ENCODE data around the gene PLCB1.

Gene PLCB1

GRCh38 chr20:8805737-8806442 is 673.8 kb downstream of the PLCB1 start:
- Histone ChIP-seq H4K20me1 (ENCODE audit: control insufficient read depth, insufficient read depth, low read depth, low read length) (no peaks in the 10 kb centered on the region), H3K4me1 (ENCODE audit: control insufficient read depth, low read length) (no peaks in the 10 kb centered on the region), H3K9me3 (ENCODE audit: control insufficient read depth, insufficient read depth, low read length) (no peaks in the 10 kb centered on the region), H3K4me2 (ENCODE audit: low read length) (no peak overlapping the region), H3K27ac (ENCODE audit: low read depth, low read length) (no peak overlapping the region), H3K4me3 (ENCODE audit: low read length) (no peak overlapping the region), H3K79me2 (ENCODE audit: control insufficient read depth, low read length) (no peaks in the 10 kb centered on the region), H3K9me2 (replicated peaks; ENCODE audit: control insufficient read depth, low read length) (no peaks in the 10 kb centered on the region; the same call in 1 of the 2 replicates), H3K27me3 (ENCODE audit: control insufficient read depth, low read length) (no peaks in the 10 kb centered on the region), H3F3A (ENCODE audit: control insufficient read depth, insufficient read depth) (no peaks in the 10 kb centered on the region), H3K36me3 (ENCODE audit: control insufficient read depth, low read length) (no peaks in the 10 kb centered on the region)
- TF ChIP-seq EZH2phosphoT487 (IDR thresholded peaks at IDR 0.05; ENCODE audit: borderline replicate concordance, low read length), result no peak
- TF ChIP-seq, protein P1, sequence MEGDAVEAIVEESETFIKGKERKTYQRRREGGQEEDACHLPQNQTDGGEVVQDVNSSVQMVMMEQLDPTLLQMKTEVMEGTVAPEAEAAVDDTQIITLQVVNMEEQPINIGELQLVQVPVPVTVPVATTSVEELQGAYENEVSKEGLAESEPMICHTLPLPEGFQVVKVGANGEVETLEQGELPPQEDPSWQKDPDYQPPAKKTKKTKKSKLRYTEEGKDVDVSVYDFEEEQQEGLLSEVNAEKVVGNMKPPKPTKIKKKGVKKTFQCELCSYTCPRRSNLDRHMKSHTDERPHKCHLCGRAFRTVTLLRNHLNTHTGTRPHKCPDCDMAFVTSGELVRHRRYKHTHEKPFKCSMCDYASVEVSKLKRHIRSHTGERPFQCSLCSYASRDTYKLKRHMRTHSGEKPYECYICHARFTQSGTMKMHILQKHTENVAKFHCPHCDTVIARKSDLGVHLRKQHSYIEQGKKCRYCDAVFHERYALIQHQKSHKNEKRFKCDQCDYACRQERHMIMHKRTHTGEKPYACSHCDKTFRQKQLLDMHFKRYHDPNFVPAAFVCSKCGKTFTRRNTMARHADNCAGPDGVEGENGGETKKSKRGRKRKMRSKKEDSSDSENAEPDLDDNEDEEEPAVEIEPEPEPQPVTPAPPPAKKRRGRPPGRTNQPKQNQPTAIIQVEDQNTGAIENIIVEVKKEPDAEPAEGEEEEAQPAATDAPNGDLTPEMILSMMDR (IDR thresholded peaks at IDR 0.05; ENCODE audit: low read depth, low read length, poor library complexity, severe bottlenecking), result no peak

DNA sequence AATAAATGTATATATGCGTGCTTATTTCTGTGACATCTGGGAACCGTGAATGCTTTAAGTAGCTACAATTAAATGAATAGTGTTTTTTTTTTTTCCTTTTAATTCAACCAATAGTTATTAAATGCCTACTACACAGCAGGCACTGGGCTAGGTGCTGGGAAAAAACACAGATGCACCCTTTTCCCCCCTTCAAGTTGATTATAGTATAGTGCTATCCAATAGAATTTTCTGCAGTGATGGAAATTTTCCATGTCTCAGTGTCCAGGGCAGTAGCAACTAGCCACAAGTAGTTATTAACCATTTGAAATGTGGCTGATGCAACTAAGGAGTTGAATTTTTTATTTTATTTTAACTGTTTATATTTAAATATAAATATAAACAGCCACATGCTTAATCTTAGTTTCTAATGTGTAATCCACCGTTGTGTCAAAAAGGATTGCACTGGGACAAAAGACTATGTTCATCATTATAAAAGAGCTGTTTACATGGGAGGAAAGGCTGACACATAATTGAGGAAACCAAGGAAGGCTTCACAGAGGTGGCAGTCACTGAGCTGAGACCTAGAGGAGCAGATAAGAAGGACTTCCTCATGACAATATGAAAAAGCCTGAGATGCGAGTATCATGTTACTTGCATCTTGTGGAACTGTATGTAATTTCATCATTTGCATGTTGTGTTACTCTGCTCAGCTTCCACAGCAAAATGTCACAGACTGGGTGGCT is 675.6 kb downstream of the PLCB1 start:
- no peak for TF ChIP-seq EZH2phosphoT487 (IDR thresholded peaks at IDR 0.05; ENCODE audit: borderline replicate concordance, low read length)
- TF ChIP-seq, protein P1 (IDR thresholded peaks at IDR 0.05; ENCODE audit: low read depth, low read length, poor library complexity, severe bottlenecking), result no peak
- no peaks in the 10 kb centered on the region for H3K9me2 ChIP-seq (replicated peaks; ENCODE audit: control insufficient read depth, low read length)
- H3K79me2 ChIP-seq (ENCODE audit: control insufficient read depth, low read length), result no peaks in the 10 kb centered on the region
- no peak overlapping the region for H3K27ac ChIP-seq (ENCODE audit: low read depth, low read length)
- H3K36me3 ChIP-seq (ENCODE audit: control insufficient read depth, low read length), result no peaks in the 10 kb centered on the region
- no peaks in the 10 kb centered on the region for H3K9me3 ChIP-seq (ENCODE audit: control insufficient read depth, insufficient read depth, low read length)
- H4K20me1 ChIP-seq (ENCODE audit: control insufficient read depth, insufficient read depth, low read depth, low read length), result no peaks in the 10 kb centered on the region
- H3F3A ChIP-seq (ENCODE audit: control insufficient read depth, insufficient read depth), result no peaks in the 10 kb centered on the region
- no peak overlapping the region for H3K4me3 ChIP-seq (ENCODE audit: low read length)
- H3K4me2 ChIP-seq (ENCODE audit: low read length), result no peak overlapping the region
- H3K4me1 ChIP-seq (ENCODE audit: control insufficient read depth, low read length), result no peaks in the 10 kb centered on the region
- no peaks in the 10 kb centered on the region for H3K27me3 ChIP-seq (ENCODE audit: control insufficient read depth, low read length)

- H3K4me2 ChIP-seq (ENCODE audit: low read length), result no peak overlapping the region
- H3K9me3 ChIP-seq (ENCODE audit: control insufficient read depth, insufficient read depth, low read length), result no peaks in the 10 kb centered on the region
- H3K27ac ChIP-seq (ENCODE audit: low read depth, low read length), result no peak overlapping the region
- TF ChIP-seq EZH2phosphoT487 (IDR thresholded peaks at IDR 0.05; ENCODE audit: borderline replicate concordance, low read length), result no peak
- TF ChIP-seq, protein P1 (IDR thresholded peaks at IDR 0.05; ENCODE audit: low read depth, low read length, poor library complexity, severe bottlenecking), result no peak
- no peak overlapping the region for H3K4me3 ChIP-seq (ENCODE audit: low read length)
- H3K4me1 ChIP-seq (ENCODE audit: control insufficient read depth, low read length), result no peaks in the 10 kb centered on the region
- no peaks in the 10 kb centered on the region for H3K9me2 ChIP-seq (replicated peaks; ENCODE audit: control insufficient read depth, low read length)
- H3K36me3 ChIP-seq (ENCODE audit: control insufficient read depth, low read length), result no peaks in the 10 kb centered on the region
- no peaks in the 10 kb centered on the region for H3K79me2 ChIP-seq (ENCODE audit: control insufficient read depth, low read length)
- H3K27me3 ChIP-seq (ENCODE audit: control insufficient read depth, low read length), result no peaks in the 10 kb centered on the region
- H3F3A ChIP-seq (ENCODE audit: control insufficient read depth, insufficient read depth), result no peaks in the 10 kb centered on the region
- no peaks in the 10 kb centered on the region for H4K20me1 ChIP-seq (ENCODE audit: control insufficient read depth, insufficient read depth, low read depth, low read length)
Observed at GRCh38 chr20:8808202-8808535, 676.1 kb downstream of the PLCB1 start.
